ENCODE data around the gene PAPOLA. TPM values are rescaled to one million over a fixed set of nuclear protein-coding genes. Genes with fewer than 3 reads are reported as not detected.

Gene PAPOLA
- total RNA-seq, 1 experiment from 2014 or later, result 223 TPM

GRCh38 chr14:96602186-96602585 is 100.0 kb downstream of the PAPOLA start:
- no peak for TF ChIP-seq ATF3 (IDR thresholded peaks at IDR 0.05)
- TF ChIP-seq EGR1 (IDR thresholded peaks at IDR 0.05; ENCODE audit: low read depth), result no peak
- no peak for TF ChIP-seq FOSL1 (IDR thresholded peaks at IDR 0.05; ENCODE audit: low read depth)
- TF ChIP-seq EZH2phosphoT487 (IDR thresholded peaks at IDR 0.05; ENCODE audit: borderline replicate concordance), result no peak
- no peak for TF ChIP-seq CEBPB (IDR thresholded peaks at IDR 0.05; ENCODE audit: low read depth)
- TF ChIP-seq POLR2AphosphoS5 (IDR thresholded peaks at IDR 0.05; ENCODE audit: low read depth, low read length), result no peak
- TF ChIP-seq CTCF (IDR thresholded peaks at IDR 0.05 in 2 of 3, conservative IDR thresholded peaks at IDR 0.05 in 1 of 3; ENCODE audit: borderline replicate concordance in 1 of 3, insufficient read depth in 1 of 3, low read depth in 2 of 3, low read length in 2 of 3), result no peak
- no peak for TF ChIP-seq SRF (IDR thresholded peaks at IDR 0.05; ENCODE audit: low read depth)
- no peak for TF ChIP-seq MAX (IDR thresholded peaks at IDR 0.05)
- no peak for TF ChIP-seq POLR2A (IDR thresholded peaks at IDR 0.05; ENCODE audit: borderline replicate concordance, extremely low read depth, insufficient read depth, insufficient read length)
- TF ChIP-seq ZBTB33 (IDR thresholded peaks at IDR 0.05; ENCODE audit: extremely low read depth, insufficient replicate concordance, low read length), result no peak
- no peak for TF ChIP-seq CBX3 (IDR thresholded peaks at IDR 0.05; ENCODE audit: low read depth)
- Histone ChIP-seq H3K27me3 (ENCODE audit: insufficient read depth, low read length) (no peaks in the 10 kb centered on the region), H3K36me3 (ENCODE audit: control insufficient read depth in 1 of 2, insufficient read depth in 2 of 2, low read length in 2 of 2) (no peaks in the 10 kb centered on the region), H4K20me1 (ENCODE audit: insufficient read depth) (no peaks in the 10 kb centered on the region), H3K4me1 (ENCODE audit: control insufficient read depth in 1 of 2, insufficient read depth in 2 of 2, low read length in 2 of 2) (no peaks in the 10 kb centered on the region), H3K9ac (ENCODE audit: low read length) (no peak overlapping the region), H2AFZ (ENCODE audit: low read depth, low read length, poor library complexity, severe bottlenecking) (no peak overlapping the region), H3K9me2 (ENCODE audit: insufficient read depth) (no peaks in the 10 kb centered on the region), H3K9me3 (ENCODE audit: control insufficient read depth in 1 of 2, insufficient read depth in 1 of 2, low read depth in 1 of 2, low read length in 2 of 2) (no peaks in the 10 kb centered on the region), H3K4me3 (replicated peaks in 1 of 2; ENCODE audit: low read depth in 1 of 2, low read length in 2 of 2) (no peak overlapping the region), H3K4me2 (ENCODE audit: low read length) (no peak overlapping the region), H3K27ac (ENCODE audit: low read depth, low read length) (no peak overlapping the region), H3K79me2 (ENCODE audit: insufficient read depth, low read length) (no peaks in the 10 kb centered on the region)
- ChIA-PET RAD21 (ENCODE audit: low non-redundant PET in 1 of 2, low total read pairs in 2 of 2, uncharacterized antibody in 2 of 2, unreplicated experiment in 2 of 2) (no interaction called here), CTCF (no interaction called here), POLR2A (no interaction called here)
- ATAC-seq, result no peak
- DNase-seq (ENCODE audit: low read depth, low spot score), result no peak
- intact Hi-C loops (cut with micrococcal nuclease), result no loop called here
- BruUV-seq (replicated peaks), result no TSS peak

All from HCT116 (cell line).